Measurements from ENCODE around the gene HSPA1A.

HSPA1A gene

GRCh38 chr6:31815025-31815838, at the start of gene HSPA1A, which contains the start of gene HSPA1L:
Gene HSPA1A (plus strand): TSS chr6:31815543. CDS start chr6:31815757, 214 bp downstream.
Gene HSPA1L (minus strand): TSS chr6:31815283. CDS start chr6:31811972, 3,311 bp downstream.
- peak; percentile 52 for DNase-seq

- no peak for DNase-seq
These were observed 49.8 kb upstream of the HSPA1A start for GRCh38 chr6:31765559-31765909.

GRCh38 chr6:31765910-31766794, 49.2 kb upstream of the HSPA1A start:
- DNase-seq, result no peak

GRCh38 chr6:31767096-31767645, 48.2 kb upstream of the HSPA1A start:
- no peak for DNase-seq

- no peak for DNase-seq
These were observed 46.7 kb upstream of the HSPA1A start for GRCh38 chr6:31768363-31769257.

GRCh38 chr6:31769684-31770371, 45.5 kb upstream of the HSPA1A start:
- DNase-seq, result peak; percentile 78

- no peak for DNase-seq
These were observed 44.5 kb upstream of the HSPA1A start for GRCh38 chr6:31770860-31771259.

- DNase-seq, result peak; percentile 47
These were observed 43.4 kb upstream of the HSPA1A start for GRCh38 chr6:31771992-31772358.

- no peak for DNase-seq
These were observed 40.2 kb upstream of the HSPA1A start for GRCh38 chr6:31775184-31775583.

- DNase-seq, result no peak
These were observed 39.5 kb upstream of the HSPA1A start for GRCh38 chr6:31775633-31776484.

- no peak for DNase-seq
These were observed 38.8 kb upstream of the HSPA1A start for GRCh38 chr6:31776485-31776988.

GRCh38 chr6:31776989-31777666, 38.2 kb upstream of the HSPA1A start, which contains the start of gene VWA7:
Gene VWA7 (minus strand): TSS chr6:31777328. CDS start chr6:31776779, 549 bp downstream.
- peak; percentile 79 for DNase-seq

- no peak for DNase-seq
These were observed 37.7 kb upstream of the HSPA1A start for GRCh38 chr6:31777667-31778050.

- DNase-seq, result no peak
These were observed 37.1 kb upstream of the HSPA1A start for GRCh38 chr6:31778193-31778592.

- no peak for DNase-seq
These were observed 36.1 kb upstream of the HSPA1A start for GRCh38 chr6:31778999-31779885.

- no peak for DNase-seq
These were observed 35.4 kb upstream of the HSPA1A start for GRCh38 chr6:31779908-31780307.

GRCh38 chr6:31780507-31781243, 34.7 kb upstream of the HSPA1A start:
- no peak for DNase-seq

Data from activated CD8-positive, alpha-beta memory T cell treated with anti-CD3 and anti-CD28 coated beads, Interleukin-2, amount 50 U/mL, for 4 hours (primary cell).